Epithelial cell of esophagus (primary cell): ENCODE measurements around the gene MELTF.
A peak's percentile ranks its signal among the peaks of the same experiment; 100 is the strongest.

Source experiments
- DNase-seq: peaks from one replicate; pipeline ENCODE4 v3.0.0; 2010; ENCODE audit warnings: low read depth
- H3K4me3 ChIP-seq: 2 replicates; pipeline ENCODE4 v1.5.1; 2011; ENCODE audit warnings: mild to moderate bottlenecking, low read length, control low read depth
- TF ChIP-seq, protein P1 (sequence below): IDR thresholded peaks from 2 replicates; pipeline ENCODE4 v1.5.1; 2011; ENCODE audit warnings: low read depth, mild to moderate bottlenecking, low read length, control low read depth, inconsistent platforms; ENCODE audit not compliant: insufficient read depth; ENCODE audit errors: missing control alignments

The MELTF gene

DNA sequence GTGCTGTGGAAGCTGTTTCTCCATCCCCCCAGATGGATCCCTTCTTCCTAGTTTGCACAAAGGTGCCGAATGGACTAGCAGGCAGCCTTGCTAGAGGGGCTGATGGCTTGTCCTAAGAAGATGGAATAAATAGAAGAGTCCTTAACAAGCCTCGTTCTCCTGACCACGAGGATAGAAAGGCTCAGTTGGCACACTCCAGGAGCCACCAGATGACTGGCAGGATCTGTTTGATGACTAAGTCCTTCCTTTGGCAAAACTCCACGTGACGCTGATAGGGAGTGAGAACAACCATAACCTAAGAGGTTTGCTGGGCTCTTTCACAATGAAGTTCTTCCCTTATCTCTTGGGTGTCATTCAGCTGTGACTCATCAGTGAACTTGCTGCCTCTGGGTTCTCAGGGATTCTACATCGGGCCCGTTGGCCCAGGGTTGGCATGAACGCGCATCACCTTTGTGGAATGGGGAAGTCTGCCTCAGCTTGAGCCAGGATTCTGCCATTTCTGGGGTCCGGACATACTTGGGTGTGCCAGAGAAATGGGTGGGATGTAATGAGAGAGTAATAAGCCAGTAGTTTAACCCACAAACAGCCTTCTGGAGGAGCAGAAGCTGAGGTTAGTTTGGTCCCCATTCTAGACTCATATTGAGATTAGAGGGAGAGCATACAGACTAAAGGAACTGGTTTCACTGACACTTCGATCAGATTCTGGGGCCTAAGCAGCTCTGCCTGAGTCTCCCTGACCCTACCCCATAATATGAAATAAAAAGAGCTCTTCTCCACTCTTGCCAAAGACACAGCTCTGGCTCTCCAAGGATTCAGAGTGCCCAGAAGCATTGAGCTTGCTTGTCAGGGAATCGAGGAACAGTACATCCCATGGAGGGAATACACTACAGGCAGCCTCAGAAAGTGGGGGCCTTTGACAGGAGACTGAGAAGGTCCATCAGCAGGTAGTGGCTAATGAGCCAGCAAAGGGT is 2.0 kb upstream of the MELTF start:
- no peak overlapping the region for H3K4me3 ChIP-seq
- TF ChIP-seq, protein P1, sequence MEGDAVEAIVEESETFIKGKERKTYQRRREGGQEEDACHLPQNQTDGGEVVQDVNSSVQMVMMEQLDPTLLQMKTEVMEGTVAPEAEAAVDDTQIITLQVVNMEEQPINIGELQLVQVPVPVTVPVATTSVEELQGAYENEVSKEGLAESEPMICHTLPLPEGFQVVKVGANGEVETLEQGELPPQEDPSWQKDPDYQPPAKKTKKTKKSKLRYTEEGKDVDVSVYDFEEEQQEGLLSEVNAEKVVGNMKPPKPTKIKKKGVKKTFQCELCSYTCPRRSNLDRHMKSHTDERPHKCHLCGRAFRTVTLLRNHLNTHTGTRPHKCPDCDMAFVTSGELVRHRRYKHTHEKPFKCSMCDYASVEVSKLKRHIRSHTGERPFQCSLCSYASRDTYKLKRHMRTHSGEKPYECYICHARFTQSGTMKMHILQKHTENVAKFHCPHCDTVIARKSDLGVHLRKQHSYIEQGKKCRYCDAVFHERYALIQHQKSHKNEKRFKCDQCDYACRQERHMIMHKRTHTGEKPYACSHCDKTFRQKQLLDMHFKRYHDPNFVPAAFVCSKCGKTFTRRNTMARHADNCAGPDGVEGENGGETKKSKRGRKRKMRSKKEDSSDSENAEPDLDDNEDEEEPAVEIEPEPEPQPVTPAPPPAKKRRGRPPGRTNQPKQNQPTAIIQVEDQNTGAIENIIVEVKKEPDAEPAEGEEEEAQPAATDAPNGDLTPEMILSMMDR: no peak
- peak; percentile 99 for DNase-seq

DNA sequence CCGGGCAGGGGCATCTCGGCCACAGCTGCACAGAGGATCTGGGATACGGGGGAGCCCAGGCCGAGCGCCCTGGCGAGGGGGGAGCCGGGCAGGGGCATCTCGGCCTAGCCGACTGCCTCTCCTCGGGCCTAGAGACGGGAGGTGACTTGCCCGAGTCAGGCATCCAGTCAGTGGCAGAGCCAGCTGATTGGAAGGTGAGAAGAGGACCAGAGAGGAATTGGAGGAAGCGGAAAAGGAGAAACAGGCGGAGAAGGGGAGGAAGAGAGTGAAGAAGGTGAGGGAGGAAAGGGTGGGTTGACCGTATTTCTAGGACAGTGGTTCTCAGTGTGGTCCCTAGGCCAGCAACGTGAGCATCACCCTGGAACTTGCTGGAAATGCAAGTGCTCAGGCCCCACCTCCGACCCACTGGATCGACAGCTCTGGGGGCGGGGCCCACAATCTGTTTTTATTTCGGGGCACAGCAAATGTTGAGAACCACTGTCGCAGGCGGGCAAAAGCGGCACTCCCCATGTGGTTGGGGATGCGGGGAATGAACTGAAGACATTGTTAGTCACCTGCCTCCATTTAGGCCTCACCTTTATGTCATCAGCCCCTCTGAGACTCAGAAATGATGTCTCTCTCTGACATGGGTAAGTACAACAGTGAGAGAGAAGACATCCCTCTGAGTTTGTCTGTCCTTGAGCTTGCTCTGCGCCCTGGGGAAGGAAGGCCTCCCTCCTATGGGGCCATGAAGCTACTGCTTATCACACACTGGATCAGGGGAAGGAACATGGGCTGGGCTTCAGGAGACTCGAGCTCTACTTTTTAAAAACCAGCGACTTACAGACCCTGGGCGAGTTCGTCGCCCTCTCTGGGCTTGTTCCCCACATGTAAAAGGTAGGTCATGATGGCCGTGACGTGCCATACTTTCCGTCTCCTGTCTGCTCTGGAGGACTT is 1.0 kb upstream of the MELTF start:
- H3K4me3 ChIP-seq: no peak overlapping the region
- no peak for DNase-seq
- TF ChIP-seq, protein P1: no peak

DNA sequence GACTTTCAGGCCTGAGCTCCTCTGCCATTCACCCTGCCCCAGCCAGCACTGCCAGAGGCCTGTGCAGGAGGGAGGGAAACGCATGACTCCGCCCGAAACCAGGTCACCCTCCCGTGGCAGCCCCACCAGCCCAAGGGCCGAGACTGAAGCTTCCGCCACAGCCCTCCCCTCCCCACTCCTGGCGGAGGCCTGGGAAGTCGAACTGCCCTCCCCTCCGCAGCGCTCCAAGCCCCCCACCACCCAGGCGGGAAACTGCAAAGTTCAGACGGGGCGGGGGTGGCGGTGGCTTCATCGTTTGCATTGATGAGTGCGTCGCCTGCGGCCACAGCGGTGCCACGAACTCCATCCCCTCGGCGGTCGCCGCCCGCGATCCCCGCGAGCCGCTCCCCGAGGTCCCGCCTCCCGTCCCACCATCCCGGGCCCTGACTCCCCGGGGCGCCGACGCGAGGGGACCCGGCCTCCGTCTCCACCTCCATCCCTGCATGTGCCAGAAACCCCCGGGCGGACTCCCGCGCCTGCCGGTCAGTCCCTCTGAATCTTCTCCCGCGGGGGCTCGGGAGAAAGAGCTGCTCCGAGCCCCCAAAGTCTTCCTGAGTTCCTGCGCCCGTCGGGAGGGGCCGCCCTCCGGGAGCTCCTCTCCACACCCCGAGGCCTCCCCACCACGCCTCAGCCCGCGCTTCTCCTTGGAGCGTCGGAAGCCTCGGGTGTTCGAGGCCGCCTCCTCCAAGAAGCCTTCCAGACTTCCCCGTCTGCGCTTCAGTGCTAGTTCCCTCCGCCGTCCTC is 698 bp downstream of the MELTF start:
- no peak for DNase-seq
- TF ChIP-seq, protein P1: no peak
- H3K4me3 ChIP-seq: peak overlapping the region; percentile 4

DNA sequence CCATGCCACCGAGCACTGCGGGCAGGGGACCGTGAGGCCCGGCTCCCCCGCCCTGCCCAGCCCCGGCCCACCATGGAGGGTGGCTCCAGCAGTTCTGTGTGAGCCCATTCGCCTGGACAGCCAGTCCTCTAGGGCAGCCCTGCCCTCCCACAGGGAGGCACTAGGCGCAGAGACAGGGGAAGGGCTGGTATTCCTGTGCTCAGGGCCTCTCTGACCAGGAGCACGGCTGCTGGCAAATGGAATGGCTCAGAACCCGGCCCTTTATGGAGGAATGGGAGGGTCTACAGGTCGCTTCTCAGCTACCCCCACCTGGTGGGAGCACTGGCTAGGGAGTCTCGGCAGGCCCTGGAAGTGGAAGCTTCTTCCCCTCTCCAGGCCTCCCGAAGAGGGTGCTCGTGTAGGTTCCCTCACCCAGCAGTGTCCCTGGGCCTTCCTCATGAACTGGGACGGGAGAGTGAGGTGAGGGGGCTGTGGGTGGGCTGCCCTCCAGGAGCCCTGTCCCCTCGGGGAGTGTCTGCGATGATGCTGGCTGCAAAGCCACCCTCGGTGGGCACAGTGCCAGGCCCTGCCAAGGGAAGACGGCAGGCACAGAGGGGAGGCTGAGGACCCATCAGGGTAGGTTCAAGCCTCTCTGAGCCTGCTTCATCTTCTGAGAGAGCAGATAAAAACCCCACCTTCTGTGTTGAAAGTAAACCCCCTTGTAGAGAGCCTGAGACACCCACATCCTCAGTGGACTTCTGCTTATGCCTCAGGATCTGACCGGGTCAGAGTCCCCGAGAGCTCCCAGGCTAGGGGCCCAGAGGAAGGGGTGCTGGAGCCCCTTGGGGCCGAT is 1.5 kb downstream of the MELTF start:
- TF ChIP-seq, protein P1: no peak
- no peak for DNase-seq
- no peak overlapping the region for H3K4me3 ChIP-seq

DNA sequence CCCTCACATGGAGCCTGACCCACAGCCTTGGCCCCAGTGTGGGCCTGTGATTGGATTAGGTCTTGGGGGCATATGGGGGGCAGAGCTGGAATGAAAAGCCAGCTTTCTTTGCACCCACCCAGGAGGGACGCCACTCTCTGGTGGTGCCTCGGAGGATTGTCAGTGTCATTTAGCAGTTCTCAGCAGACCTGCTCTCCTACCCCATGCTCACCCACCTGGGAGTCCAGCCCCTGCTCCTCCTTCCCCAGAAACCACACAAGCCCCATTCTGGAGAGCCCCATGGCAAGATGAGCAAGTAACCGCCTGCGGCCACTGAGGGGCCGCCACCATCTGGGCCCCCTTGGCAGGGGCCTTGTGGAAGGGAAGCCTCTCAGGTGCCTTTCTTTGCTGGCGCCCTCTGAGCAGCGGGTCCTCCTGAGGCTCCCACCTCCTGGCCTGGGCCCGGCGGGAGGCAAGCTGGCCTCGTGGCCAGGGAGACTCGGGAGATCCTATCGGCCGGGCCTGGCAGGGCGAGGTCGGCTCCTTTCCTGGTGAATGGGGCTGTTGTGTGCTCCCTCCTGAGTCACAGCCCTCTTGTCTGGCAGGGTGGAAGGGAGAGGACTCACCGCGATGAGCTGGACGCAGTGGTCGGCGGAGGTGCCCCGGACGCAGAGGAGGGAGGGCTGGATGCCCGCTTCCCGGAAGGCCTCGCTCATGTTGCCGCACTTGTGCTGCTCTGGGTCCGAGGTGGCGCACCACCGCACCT is 2.3 kb downstream of the MELTF start:
- TF ChIP-seq, protein P1: no peak
- DNase-seq: peak; percentile 32
- H3K4me3 ChIP-seq: no peak overlapping the region
